Stimulated activated naive CD4-positive, alpha-beta T cell (primary cell): ENCODE data around the gene KCNMB4.

Source experiments
- DNase-seq, 6 experiments: peaks; one replicate each; lab custom pipeline; 2025; lab: John Stamatoyannopoulos, UW

Gene KCNMB4, protein sequence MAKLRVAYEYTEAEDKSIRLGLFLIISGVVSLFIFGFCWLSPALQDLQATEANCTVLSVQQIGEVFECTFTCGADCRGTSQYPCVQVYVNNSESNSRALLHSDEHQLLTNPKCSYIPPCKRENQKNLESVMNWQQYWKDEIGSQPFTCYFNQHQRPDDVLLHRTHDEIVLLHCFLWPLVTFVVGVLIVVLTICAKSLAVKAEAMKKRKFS

DNA sequence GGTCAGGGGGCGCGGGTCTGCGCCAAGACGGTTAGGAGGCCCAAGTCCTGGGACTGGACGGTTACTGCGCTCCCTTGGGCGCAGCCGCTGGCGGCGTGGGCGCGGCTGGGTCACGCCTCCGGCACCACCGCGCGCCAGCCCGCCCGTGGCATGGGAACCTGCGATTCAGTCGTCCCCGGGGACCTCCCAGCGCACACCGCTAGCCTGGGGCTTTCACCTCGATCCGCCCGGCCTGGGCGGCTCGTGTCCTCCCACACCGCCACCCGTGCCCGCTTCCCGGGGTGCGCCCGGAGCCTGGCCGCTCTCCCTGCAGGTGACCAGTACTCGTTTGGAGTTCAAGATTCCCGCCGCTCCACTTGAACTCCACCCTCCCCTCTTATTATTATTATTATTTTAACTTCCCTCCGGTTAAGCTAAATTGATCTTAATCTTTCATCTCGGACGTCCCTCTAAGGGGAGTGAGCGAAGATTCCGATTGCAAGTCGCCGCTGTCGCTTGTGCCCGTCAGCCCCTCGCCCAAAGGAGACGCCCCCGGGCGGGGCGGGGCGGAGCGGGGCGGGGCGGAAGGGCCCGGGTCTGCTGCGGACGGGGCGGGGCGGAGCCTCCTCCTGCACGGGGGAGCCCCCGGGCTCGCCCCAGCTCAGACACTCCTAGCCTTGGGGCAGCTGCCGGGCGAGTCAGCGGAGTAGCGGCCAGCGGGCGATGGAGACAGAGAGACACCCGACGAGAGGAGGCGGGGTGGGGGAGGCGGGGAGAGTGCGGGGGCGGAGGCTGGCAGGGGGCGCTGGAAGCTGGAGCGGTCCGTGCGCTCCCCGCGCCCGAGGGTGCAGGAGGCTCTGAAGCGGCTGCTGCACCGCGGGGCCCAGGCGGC lies at the start of gene KCNMB4:
Gene KCNMB4, plus strand, starts transcription at position 643 of the 871 bp plus-strand sequence. CDS start 445 bp downstream, outside the sequence.
- peak; percentile 51 to 77 (median 72) for DNase-seq

DNA sequence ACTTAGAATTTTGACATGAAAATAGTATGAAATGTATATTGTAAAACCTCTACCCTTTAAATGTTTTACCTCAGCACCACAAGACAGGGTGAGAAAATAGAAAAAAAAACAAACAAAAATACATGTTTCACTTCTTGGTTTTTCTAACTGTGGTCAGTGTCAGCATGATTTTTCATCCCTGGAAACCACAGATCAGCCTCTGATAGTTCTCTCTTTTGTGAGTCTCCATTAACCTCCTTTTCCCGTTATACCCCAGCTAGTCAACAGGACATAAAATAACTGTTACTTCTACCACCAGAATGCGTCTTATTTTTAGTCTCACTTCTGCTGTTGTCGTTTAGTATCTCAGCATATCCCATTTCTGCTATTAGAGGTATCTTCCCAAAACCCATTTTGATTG lies 48.3 kb upstream of the KCNMB4 start:
- no peak for DNase-seq

DNA sequence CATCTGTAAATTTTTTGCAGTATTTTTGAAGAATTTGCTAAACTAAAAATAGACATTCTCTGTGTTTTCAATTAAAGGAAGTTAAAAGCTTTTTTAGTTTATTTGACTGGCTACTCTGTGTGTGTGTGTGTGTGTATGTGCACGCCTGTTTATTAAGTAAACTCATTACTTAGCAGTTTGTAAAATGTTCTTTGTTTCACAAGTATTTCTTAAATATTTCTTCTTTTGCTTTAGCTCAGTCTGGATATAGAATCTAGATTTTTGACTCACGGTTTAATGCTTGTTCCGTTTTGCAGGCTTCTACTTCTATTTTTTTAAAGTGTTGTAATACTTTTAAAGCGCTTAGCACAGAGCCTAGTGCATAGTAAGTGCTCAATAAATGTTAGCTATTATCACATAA lies 46.5 kb upstream of the KCNMB4 start:
- no peak for DNase-seq

DNA sequence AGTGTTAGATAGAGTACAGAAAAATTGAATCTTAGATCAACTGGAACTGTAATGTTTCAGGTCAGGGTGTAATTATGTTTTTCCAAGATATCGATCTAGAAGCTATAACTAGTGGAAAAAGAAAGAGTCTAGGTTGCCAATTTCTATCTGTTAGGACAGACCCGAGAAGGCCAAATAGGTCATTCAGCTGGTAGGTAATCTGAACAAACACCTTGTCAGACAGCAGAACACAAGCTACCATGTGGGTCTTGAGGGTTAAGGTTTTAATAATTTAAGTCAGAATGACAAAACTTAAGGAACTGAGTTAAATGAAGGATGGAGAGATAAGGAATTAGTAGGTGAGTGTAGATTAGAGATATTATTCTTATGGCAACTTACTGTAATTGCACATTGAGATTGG lies 44.9 kb upstream of the KCNMB4 start:
- no peak for DNase-seq

DNA sequence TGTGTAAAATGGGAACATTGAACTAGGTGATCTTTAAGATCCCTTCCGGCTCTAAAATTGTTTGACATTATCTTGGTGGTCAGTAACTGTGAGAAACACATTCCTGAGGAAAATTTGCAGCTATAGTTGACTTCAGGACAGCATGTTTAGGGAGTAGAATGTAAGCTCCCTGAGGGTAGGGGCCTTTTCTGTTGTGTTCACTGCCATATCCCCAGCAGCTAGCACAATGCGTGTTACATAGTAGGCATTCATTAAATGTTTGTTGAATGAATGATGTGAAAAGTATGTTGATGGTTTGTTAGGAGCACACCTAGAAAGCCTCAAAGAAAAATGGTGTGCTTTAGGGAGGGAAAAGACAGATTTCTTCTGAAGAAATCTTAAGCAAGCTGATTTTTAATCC lies 38.5 kb upstream of the KCNMB4 start:
- DNase-seq, result no peak

DNA sequence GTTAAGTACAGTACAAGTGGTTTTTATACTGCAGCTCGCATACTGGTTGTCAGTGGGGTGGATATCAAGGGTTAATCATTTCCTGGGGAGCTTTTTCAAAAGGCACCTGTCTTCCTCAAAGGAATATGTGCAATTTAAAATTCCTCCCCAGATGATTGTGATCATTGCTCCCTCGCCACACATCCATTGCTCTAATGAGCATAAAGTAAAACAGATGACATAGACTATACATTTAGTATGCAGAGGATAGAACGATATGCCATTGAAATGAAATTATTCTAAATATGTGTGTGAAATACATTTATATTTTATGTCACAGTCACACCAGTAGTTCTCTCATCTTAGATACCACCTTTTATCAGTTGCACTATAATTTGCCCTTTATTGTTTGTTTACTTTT lies 36.4 kb upstream of the KCNMB4 start:
- DNase-seq, result no peak

DNA sequence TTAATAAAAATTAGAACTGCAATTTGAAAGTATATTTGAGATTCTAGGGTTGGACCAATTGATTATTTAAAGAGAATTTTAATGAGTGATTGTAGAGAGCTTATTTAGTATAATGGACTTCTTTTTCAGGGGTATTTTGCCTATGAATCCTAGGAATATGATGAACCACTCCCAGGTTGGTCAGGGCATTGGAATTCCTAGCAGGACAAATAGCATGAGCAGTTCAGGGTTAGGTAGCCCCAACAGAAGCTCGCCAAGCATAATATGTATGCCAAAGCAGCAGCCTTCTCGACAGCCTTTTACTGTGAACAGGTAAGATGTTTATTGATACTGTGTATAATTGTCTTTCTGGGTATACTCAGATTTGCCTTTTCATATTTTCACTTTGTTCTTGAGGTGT lies 35.9 kb upstream of the KCNMB4 start:
- DNase-seq, result no peak

DNA sequence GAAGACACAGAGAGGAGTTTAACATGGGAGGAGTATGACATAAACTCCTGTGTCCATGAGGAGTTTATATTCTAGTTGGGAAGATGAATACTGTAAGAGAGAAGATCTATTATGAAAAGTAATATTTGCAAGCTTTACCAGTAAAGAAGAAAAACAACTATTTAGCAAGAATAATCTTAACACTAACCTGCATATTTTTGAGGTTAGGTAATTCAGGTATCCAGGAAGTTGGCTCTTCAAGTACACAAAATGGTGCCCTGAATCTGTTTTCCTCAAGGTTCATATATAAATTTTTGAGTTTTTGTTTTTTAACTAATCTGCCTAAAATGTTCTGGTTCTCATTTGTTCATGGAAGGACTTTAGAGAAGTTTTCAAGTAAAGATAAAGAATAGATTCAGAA lies 33.9 kb upstream of the KCNMB4 start:
- no peak for DNase-seq

DNA sequence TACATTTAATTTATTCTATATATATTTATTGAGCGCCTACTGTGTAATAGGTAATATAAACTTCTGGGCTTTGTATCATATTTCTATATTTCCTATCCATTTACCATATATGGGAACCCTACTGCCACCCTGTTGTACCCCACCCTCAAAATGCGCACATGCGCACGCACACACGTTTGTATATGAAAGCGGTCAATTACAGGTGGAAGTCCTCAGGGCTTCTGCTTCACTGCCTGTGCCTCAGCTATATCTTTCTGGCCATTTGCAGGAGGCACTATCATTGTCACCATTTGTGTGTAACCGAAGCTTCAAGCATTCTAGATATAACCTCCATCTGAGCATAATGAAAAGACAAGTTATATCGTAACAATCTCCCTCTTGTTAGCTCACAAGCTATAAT lies 31.3 kb upstream of the KCNMB4 start:
- DNase-seq, result no peak

DNA sequence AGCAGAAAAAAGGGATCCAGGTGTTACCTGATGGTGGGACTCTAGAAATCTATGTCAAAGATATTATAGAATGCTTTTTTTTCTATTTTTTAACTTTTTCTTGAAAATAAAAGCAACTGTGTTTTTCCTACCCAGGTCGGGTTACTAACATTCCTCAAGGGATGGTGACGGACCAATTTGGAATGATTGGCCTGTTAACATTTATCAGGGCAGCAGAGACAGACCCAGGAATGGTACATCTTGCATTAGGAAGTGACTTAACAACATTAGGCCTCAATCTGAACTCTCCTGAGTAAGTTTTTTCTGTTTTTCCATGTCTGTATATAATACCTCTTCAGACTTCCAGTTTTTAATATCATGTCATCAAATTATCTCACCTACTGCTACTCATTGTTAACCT lies 27.6 kb upstream of the KCNMB4 start:
- no peak for DNase-seq

DNA sequence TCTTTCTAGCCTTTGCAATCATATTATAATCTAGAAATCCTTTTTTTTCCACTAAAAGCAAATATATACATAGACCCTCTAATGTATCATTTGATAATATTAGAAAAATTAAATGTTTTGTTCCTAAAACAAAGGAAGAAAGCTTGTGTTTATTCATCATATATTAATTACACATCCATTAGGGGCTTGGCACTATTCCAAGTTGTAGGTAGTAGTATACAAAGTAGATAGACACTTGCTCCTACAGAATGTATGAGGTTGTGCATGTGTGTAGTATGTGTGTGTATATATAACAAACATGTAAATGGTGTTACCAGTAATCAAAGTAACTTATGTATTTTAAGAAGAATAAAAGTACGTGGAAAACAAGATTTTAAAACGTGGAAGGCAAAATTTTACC lies 15.0 kb upstream of the KCNMB4 start:
- DNase-seq, result no peak

DNA sequence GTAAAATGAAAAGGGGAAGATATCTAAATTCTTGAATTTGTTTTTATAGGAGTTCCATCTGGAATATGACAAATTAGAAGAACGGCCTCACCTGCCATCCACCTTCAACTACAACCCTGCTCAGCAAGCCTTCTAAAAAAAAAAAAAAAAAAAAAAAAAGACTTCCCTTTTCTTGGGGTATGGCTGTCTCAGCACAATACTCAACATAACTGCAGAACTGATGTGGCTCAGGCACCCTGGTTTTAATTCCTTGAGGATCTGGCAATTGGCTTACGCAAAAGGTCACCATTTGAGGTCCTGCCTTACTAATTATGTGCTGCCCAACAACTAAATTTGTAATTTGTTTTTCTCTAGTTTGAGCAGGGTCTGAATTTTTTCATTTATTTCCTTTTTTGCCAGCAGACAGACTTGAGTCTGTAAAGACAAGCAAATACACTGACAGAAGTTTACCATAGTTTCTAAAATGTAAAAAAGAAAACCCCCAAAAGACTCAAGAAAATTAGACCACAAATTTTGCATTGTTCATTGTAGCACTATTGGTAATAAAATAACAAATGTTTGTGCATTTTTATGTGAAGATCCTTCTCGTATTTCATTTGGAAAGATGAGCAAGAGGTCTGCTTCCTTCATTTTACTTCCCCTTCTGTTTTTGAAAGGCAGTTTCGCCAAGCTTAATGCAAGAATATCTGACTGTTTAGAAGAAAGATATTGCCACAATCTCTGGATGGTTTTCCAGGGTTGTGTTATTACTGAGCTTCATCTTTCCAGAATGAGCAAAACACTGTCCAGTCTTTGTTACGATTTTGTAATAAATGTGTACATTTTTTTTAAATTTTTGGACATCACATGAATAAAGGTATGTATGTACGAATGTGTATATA lies 12.1 kb upstream of the KCNMB4 start:
- no peak for DNase-seq

DNA sequence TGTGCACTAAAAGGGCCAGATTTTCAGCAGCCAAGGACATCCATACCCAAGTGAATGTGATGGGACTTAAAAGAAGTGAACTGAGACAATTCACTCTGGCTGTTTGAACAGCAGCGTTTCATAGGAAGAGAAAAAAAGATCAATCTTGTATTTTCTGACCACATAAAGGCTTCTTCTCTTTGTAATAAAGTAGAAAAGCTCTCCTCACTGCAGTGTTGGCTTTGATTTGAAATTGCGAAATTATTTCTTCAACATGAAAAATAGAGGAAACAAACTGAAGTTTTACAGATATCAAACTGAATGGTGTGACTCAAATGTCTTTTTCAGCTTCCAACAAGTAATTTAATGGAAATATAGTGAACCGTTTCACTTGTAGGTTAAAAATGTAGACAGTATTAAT lies 11.3 kb upstream of the KCNMB4 start:
- DNase-seq, result peak in 3 of 6 experiments; percentile 2 to 14 (median 12)

DNA sequence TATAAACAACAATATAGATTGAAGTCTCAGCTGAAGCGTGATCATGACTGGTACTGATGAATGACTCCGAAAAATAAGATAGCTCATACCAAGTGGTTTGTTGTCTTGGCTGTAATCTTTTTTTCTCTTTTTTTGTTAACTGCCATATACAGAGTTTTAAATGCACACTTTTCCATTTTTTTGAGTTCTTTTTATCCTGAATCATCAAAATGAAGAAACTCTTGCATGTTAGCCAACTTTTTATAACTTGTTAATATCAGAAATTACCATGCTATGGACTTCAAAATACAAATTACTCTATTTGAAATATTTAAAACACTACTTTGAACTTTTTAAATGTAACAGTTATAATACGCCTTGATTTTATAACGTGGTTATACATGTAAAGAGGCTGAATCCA lies 10.1 kb upstream of the KCNMB4 start:
- no peak for DNase-seq

DNA sequence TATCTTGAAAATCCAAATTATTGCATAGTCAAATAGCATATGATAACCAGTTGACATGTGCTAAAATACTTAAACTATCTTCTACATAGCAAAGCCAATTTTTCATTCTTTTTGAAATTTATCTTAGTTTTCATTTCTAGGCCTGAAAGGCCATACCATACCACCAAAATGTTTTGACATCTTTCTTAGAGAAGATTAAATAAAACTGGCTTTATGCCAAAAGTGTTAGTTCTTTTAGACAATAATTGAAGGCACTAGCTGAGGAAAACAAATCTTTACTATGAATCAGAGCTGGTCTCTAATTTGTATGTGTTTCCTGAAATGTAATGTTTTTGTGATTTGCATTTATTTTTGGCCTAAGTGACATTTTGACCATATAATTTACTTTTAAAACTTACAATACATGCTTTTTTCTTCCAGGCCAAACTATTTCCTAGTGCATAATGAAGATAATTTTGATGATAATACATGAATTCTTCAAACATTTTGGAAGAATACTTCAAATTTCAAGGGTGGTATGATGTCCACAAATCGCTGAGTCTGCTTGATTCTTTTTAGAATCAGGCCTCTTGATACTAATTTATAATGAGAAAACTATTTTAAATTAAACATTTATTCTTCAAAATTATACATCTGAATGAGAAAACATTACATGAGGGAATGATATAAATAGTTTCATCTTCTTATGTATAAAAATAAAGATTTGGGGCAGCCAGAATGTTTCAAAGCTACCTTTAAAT lies 6.5 kb upstream of the KCNMB4 start:
- DNase-seq, result no peak

DNA sequence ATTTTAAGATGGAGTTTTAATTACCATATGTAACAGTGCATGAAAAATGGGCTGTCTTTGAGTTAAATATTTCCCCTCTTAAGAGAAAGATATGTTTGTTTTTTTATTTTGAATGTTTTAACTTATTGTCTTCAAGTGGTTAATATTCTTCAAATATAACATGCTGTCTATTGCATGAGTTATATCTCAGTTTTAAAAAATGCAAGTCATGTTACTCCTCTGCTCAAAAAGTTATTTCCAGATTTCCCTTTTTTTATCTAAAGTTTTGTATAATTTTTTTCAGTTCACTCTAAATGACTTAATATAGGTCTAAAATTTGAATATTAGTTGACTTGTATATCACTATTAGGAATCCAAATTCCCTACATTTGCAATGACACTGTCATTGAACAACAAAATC lies 5.9 kb upstream of the KCNMB4 start:
- no peak for DNase-seq

DNA sequence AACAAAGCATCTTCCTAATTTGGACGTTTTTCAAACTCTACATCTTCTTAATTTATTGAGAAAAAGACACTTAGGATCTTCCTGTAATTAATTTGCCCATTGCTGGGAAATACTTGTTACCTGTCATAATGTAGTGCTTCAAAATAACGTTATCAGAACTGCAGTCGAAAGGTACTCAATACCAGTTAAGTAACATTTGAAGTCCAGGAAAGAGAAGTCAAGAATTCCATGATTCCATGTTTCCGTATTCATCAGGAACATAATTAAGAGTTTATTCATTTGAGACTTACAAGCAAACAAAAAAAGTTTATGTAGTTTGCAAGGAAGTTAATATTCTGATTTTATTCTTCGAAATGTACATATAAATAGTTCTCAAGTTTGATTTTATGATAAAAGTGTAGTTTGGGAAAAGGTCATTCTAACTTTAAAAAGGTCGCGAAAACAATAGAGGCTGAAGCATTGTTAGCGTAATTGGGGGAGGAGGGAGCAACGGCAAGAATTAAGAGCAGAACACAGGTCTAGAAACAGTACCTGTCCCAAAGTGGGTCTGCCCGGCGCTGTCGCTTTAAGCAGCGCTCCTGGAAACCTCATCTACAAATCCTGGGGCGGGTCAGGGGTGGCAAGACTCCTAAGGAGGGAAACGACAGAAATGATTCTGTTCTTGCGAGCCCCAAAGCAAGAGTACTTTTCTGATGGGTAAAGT lies 1.2 kb upstream of the KCNMB4 start:
- peak in 2 of 6 experiments; percentile 2 to 35 for DNase-seq

DNA sequence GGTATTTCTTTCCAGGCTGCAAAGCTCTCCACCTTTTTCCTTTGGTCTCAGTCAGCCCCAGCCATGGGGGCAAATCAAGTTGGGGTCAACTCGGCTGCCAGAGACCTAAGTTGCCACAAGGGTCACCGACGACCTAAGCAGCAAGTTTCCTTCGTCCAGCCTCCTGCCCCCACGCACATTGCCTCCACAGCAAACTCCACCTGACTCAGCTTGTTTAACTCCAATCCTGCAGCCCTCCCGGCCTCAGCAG lies 767 bp upstream of the KCNMB4 start:
- no peak for DNase-seq

DNA sequence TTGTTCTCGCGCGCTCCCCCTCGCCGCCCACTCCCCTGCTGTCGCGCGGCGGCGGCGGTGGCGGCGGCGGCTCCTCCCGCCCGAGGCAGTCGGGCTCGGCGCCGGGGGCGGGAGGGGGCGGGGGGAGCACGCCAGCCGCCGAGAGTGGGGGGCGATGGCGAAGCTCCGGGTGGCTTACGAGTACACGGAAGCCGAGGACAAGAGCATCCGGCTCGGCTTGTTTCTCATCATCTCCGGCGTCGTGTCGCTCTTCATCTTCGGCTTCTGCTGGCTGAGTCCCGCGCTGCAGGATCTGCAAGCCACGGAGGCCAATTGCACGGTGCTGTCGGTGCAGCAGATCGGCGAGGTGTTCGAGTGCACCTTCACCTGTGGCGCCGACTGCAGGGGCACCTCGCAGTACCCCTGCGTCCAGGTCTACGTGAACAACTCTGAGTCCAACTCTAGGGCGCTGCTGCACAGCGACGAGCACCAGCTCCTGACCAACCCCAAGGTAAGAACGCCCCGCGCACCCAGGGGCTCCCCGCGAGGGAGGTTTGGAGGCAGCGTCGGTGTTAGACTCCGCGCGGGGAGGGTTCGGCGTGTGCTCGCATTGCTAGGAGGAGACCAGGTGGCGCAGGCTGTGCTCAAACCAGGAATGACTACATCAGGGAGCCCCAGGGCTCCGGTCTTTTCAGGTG lies 629 bp downstream of the KCNMB4 start:
- DNase-seq, result peak; percentile 58 to 77 (median 68)

DNA sequence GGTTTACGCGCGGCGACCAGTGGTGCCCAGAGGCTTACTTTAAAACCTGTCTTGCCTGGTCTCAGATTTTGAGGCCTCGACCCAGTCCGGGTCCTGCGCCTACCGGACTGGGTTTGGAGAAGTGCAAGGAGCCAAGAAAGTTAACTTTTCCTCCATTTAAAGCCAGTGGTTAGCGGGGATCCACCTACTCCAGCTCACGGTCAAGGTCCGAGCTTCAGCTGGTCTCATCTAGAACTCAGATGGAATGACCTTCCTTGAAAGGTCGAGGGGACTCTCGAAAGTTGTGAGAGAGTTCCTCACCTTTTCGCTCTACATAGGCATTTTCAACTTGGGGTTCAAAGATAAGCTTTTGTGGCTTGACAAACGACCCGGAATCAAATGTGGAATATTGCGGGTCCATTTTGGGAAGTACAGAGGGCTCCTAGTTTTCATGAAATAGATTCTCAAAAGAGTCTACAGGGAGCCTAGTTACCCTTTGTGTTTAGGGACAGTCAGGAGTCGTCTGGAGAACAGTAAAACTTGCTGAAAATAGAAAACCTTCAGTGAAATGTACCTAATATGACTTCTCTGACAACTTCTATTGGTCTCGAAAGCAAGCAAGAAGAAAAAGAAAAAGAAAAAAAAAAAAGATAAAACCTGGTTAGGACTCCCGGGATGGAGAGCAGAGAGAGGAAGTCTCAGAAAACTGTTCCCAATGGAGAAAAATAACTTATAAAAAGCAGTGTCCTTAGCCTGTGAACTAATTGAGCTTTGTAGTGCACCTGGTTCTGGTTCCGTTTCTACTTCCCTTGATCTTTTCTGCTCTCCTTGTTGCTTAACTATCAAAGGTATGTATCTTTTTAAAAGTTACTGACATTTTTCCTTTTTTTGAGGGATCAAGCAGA lies 1.4 kb downstream of the KCNMB4 start:
- peak in 1 of 6 experiments; percentile 26 for DNase-seq
